ENCODE measurements around the gene DPF3.

The DPF3 gene

DNA sequence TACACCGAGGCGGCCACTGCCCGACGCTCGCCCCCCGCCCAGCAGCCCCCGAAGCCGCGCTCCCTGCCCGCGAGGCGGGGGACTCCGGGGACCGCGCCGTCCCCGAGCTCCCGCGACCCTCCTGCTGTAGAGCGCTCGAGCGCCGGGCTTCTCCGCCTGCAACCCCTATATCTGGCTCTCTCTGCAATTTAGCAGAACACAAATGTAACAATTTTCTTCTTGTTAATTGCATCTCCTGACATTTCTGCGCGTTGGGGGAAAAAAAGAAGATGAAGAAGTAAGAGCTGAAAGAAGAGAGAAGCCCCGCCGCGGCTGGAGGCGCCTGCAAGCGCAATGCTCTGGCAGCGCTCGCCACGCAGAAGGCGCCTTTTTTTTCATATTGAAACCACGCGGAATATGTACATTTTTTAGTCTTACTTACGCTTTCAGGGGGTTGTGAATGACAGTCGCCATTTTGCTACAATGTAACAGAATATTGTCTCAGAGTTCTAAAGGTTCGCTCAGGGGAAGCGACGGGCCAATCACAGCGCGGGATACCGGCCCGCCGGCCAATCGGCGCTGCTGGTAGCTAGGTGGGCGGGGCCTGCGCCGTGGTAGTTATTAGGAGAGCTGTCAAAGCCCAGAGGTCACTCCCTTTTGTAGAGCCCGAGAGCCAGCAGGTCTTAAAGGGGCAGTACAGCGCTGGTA is at the start of gene DPF3:
Gene DPF3 (minus strand): TSS at position 466 of the 687 bp plus-strand sequence. CDS start 13 bp downstream, at position 453.
- DNase-seq, result peak; percentile 95

DNA sequence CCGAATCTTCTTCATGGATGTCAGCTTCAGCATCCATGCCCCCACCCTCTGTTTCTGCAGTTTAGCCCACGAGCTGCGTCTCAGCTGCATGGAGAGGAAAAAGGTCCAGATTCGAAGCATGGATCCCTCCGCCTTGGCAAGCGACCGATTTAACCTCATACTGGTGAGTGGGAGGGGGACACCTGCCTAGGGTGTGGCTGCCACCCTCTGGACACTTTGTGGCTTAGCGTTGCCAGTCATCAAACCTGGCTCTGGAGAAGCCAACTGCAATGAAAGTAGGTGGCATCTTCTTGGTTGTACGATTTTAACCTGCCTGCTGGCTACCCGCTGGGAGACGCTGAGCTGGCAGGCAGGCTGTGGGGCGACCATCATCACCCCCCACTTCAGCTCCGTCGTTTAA is 49.0 kb upstream of the DPF3 start:
- DNase-seq, result no peak

DNA sequence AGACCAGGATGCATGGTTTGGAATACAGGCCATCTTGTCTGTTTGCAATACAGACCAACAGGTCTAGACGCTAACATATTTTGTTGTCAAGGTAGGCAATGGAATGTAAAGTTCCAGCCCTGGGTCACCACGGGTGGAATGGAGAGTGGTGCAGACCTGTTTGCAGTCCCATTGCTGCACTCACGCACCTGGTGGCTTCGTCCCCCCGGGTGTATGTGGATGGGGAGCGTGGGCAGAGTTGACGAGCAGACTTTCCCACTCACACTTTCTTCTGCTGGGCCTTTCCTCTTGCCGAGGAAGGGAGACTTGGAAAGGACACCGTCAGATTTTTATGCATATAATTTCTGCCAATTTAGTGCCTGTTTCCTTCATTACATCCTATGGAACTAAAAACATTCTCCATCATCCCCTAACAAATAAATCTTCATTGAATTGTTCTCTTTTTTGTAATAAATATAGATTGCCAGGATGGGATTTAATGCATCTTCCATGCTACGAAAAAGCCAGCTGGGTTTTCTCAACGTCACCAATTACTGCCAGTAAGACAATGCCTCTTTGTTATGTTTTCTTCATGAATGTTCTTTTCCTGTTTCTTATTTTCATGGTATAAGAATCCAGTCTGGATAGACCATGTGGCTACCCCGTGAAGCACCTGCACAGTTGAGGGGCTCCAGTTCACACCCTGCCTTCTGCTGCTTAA is 47.5 kb upstream of the DPF3 start:
- DNase-seq, result no peak

DNA sequence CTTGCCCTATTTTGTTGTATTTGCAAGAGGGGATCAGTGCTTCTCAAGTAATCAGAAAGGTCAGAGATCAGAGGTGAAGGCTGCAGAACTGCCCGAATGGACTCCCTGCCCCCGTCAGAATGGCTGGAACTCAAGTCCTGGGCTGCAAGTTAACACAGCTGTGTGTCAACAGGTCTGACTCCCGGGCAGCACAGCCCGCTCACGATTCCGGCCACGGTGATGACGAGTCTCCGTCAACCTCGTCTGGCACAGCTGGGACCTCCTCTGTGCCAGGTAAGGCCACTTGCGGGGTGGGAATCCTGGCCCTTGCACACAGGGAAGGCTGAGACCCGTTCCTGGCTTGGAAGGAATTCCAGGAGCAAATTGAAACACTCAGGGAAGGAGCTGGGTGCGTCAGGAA is 45.7 kb upstream of the DPF3 start:
- no peak for DNase-seq

DNA sequence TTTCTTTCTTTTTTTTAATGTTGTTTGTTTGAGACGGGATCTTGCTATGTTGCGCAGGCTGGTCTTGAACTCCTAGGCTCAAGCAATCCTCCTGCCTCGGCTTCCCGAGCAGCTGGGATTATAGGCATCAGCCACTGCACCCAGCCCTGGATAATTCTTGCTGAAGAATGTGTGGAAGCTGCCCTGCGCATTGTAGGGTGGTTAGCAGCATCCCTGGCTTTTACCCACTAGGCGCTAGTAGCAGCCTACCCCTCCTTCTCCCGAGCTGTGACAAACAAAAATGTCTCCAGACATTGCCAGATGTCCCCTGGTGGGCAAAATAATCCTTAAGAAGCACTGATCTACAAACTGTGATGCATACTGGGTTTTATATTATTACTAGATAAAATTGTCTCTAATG is 39.0 kb upstream of the DPF3 start:
- no peak for DNase-seq

DNA sequence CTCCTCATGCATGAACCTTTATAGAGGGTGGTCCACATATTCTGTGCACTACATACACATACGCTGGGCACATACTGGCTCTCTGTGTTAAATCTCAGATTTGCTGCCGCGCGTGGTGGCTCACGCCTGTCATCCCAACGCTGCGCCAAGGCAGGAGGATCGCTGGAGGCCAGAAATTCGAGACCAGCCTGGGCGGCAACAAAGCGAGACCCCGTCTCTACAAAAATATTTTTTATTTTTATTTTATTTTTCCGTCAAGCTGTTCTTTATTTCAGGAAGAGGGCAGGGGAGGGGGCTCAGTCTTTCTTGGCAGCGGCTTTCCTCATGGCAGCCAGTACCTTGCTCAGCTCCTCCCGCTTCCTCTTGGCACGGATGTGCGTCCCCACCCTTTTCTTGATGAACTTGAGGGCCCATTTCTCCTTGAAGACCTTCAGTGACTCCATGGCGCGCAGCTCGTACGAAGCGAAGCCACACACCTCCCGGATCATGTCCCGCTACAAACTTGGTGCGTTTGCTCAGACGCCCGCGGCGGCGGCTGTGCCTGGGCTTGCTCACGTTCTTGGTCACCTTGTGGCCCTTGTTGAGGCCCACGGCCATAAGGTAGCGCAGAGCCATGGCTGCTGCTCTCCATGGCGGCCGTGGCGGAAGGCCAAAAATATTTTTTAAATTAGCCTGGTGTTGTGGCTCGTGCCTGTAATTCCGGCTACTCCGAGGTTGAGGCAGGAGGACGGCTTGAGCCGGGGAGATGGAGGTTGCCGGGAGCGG is 35.6 kb upstream of the DPF3 start:
- no peak for DNase-seq

DNA sequence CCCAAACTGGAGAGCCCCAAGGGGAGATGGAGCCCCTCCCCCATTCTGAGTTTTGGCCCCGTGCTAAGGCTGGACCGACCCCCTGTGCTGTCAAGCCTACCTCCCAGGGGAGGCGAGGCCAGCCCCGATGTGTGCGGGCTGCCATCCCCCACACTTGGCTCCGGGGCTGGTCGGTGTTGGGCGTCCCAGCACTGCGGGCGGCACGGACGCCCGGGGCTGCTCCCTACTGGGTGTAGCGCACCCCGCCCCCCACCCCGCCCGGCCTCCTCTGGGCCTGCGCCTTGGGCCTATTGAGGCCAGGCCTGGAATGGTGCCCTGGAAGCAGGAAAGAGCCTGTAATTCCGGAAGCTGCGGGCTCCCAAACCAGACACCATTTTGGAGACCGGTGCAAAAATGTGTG is 35.0 kb upstream of the DPF3 start:
- no peak for DNase-seq

DNA sequence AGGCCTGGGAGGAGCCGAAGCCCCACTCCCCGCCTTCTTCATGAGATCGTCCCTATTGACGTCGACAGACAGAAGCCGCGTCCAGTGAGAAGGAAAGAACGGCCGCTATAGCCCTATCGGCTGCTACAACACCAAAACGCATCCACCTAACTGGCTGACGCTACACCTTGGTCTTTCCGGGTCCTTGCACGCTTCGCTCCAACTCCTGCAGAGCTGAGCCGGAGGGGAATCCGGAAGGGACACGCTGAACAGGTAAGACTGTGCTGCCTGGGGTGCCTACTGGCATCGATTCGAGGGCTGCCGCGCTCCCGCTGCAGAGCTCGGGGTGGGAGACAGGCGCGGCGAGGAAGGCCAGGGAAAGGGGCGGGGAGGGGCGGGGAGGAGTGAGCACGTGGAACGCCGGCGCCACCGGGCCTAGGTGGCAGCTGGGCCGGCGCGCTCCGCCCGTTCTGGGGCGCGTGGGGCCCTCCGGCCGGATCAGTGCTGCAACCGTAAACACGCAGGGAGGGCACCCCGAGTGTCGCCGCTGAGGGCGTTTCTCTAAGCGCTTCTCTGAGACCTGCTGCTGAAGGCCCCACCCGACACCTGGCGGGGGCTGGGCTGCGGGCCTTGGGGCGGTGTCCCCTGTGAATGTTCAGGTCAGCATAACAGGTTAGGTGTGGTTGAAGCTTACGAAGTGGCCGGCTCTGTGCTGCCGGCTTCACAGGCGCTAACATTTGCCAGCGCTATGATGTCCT is 32.6 kb upstream of the DPF3 start, which contains the start of gene DCAF4:
Gene DCAF4 (plus strand): TSS at position 173 of the 737 bp plus-strand sequence. CDS start 11,515 bp downstream, outside the sequence.
- peak; percentile 97 for DNase-seq

DNA sequence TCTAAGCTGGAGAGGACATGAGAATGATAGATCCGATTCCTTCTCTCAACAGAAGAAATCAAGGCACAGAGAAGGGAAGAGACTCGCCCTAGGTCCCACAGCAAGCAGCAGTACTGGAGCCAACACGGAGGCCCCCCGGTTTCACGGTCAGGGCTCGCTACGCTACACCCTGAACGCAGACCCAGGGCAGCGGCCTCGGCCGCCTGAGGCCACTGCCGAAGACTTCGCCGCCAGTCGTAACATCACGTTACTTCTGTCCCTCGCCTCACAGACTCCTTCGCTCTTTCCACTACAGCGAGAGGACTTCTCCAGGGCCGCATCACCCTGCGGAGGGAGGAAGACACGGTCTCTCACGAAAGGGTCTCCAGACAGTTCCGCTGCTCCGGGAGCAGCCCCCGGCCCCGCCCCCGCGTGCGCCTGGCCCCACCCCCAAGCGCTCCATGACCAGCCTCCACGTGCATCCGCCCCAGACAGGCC is 32.0 kb upstream of the DPF3 start:
- DNase-seq, result no peak

DNA sequence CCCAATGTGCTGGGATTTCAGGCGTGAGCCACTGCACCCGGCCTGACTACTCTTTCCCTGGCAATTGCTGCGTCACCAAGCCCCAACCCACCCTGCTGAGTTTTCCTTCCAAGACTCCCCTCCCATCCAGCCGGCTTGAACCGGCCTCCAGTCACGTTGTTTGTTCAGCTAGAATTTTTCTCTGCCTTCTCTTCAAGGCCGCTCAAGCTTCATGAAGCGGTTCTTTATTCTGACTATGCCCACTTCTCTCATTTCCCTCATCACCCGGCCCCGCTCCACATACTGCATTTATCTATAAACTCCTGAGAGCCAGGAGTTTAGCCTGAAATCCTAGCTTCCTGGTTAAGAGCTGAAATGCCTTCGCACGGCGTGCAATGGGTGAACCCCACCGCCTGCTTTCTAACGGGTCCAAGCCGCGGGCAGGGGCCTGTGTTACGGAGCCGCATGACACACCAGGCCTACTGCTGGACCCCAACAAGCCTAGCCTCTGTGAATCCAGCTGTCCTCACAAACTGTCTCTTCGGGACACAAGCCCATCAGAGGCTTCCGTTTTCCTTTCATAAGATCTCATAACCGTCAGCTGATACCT is 31.4 kb upstream of the DPF3 start:
- no peak for DNase-seq

DNA sequence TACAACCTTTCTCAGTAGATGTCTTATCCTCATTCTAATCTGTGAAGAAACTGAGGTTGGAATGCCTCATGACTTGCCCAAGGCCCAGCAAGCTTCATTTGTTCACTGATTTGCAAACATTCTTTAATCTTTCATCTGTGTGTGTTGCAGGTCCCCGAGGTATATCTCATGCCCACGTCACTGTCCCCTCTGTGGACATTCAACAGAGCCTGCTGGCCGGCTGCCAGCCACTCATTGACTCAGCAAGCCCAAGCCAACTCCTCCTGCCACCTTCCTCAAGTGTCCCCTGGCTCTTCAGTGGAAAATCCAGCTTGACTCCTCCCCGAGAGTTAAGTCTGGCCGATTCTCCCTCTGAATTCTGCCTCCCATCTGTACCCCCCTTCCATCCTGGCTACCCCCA is 30.4 kb upstream of the DPF3 start:
- DNase-seq, result no peak

DNA sequence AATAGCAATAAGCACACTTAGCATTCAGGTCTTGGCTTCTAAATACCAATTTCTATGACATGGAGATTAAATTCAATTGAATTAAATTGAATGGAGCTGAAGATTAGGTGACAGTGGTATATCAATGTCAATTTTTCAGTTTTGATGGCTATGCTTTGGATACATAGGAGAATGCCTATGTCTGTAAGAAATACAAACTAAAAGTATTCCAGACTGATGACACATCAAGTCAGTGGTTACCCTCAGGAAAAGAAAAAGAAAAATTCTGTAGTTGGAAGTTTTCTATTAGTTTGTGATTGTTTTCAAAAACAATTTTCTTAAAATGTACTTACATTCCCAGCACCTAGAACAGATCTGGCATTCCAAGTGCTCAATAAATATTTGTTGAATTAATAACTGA is 27.5 kb upstream of the DPF3 start:
- DNase-seq, result no peak

DNA sequence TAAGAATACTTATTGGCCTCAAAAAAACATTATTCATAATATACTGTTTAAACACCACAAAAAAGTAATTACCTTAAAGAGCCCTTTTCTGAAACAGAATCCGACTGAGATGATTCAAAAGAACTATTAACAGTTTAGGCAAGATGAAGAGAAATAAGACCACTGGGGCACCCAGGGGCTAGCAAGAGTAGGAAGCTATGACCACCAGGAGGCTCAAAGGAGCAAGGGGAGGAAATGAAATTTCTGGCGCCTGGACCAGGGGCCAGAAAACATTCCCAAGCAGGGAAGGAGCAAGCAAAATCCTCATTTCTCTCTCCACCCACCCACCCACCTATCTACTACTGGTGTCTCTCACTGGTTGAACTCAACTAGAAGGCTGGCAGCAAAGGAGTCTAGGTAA is 26.1 kb upstream of the DPF3 start:
- DNase-seq, result no peak

DNA sequence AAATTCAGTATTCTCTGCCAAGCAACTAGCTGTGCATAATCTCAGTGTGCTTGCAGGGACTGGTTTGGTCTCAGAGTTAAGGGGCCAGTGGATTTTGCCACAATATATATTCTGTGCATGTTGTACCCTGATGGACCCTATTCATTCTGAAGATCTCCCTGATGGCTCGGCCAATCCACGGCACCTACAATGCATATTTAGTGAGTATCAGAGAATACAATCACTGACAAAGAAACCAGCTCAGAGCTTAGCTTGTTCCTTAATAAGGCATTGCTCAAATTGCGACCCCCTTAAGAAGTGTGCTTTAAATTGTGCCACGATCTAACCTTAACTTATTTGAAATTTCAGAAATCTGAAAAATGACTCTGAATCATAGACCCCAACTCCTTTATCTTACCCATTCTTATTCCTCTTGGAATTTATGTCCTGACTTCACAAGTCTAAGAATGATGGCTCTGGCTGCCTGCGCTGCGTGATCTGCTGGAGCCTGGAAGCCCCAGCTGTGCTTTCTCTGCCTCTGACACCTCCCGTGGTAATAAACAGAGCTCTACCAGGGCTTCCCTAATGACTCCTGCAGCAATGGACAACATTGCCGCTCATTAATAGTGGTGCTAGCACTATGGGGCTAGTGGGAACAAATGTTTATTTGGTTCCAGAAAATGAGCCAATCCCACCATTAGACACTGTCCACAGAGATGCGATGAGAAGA is 23.3 kb upstream of the DPF3 start:
- DNase-seq, result no peak

DNA sequence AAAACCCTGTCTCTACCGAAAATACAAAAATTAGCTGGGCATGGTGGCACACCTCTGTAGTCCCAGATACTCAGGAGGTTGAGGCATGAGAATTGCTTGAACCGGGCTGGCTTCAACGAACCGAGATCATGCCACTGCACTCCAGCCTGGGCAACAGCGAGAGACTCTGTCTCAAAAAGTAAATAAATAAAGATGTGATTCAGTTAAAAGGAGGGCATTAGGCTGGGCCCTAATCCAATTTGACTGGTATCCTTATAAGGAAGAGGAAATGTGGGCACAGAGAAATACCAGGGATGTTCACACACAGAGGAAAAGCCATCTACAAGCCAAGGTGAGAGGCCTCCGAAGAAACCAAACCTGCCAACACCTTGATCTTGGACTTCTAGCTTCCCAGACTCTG is 22.3 kb upstream of the DPF3 start:
- no peak for DNase-seq

DNA sequence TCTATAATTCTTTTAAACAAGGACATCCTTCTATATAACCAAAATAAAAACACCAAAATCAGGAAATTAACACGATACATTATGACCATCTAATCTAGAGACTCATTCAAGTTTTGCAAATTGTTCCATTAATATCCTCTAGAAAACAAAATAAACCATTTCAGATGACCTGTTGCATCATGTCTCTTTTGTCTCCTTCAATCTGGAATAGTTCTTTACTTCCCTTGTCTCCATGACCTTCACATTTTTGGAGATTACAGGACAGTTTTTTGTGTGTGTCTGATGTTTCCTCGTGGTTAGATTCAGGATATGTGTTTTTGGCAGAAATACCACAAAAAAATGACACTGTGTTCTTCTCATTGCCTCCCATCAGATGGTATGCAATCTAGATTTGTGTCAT is 19.9 kb upstream of the DPF3 start:
- DNase-seq, result no peak

DNA sequence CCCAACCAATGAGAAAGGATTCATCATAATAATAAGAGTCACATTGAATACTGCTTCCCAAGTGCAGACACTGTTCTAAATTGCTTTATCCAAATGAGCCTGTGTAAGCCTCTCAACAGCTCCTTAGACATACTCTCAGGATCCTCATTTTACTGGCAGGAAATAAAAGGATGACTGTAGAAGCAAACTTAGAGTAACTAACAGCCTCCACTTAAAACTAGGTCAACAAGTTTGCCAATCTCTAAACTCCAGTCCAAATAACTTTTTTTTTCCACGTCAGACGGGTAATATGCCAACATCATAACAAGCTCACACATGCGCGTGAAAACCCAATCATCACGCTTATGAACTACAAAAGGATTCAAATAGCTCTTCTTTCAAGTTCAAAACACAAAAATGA is 15.3 kb upstream of the DPF3 start:
- DNase-seq, result no peak

DNA sequence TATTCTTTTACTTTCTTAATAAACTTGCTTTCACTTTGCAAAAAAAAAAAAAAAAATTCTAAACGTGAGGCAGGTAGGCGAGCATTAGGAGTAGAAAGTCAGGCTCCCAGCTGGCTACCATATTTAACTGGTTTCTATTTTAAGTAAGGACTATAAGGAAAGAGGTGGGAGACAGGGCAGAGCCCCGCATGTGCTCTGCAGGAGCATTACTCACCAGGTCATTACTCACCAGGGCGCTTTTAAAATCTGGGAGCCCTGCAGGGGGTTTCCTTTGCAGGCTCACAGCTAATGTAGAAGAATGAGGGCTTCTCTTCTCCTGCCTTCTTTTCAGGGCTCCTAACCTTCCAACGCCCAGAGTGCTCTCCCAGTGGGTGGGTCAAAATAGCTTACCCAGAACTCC is 14.0 kb upstream of the DPF3 start:
- DNase-seq, result no peak

DNA sequence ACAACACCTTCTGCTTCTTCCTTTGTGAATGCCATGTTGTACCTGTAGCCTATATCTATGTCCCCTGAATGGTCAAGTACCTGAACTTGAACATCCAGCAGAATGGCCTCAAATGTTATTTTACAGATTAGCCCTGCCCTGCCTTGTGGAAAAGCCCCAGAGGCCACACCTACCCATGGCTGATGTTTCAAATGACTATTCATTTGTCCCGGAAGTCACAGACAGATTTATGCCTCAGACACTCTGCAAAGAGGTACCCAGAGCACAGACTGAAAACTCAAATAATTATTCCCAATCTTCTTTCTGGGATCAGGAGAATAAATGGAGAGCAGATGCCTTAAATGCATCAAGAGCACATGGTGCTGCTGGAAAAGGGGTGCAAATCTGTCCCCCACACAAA is 13.0 kb upstream of the DPF3 start:
- DNase-seq, result no peak

DNA sequence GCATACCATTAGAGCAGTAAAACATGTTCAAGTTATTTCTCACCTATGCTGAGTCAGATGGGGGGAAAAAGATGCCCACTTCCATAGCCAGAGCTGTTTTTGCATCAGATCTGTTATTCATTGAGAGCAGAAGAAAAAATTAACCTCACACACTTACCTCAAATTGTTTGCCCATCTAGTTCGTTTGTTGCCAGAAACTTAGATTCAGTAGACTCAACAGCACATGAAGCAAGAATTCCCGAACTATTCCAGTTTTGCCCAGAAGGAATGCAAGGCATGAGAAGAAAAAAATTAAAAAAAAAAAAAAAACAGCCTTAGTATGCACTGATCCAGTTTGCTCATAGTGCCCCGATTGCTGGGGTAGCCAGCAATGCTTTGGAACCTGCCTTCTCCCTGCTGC is 12.4 kb upstream of the DPF3 start:
- DNase-seq, result no peak

DNA sequence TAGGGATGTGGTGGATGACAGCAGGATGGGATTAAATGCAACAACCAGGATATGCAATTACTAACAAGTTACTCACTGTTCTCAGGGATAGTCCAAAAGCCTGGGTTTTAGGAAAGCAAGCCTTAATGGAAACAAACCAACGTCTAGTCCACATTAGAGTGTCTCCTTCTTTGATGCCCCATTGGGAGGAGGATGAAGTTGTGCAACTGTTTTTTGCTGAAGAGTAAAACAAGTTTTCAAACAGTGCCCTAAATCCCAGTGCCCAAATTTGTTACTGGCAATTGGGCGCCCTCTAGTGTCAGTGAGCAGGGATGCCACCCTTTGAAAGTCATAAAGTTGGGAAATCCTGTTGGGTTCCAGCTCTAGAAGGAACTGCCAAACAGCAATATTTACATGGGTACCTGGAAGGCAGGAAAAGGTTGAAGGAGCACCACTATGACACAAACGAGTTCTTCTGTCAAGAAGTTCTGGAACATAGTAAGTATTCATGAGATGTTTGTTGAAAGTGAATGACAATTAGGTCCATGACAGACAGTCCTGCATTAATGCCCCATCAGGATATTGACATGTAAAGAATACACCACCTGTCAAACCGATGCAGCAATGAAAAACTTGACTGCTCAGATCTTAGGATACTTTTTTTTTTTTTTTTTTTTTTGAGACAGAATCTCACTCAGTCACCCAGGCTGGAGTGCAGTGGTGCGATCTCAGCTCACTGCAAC is 11.1 kb upstream of the DPF3 start:
- peak; percentile 73 for DNase-seq

Measured in right forelimb (tissue), 1 donor.